Frontal cortex (tissue), 4 donors: ENCODE results near the gene CHST3. TPM values are rescaled to one million over a fixed set of nuclear protein-coding genes. Genes with fewer than 3 reads are reported as not detected.
"Not testable (repeated sequence)": the region's sequence is repeated elsewhere in the genome, so short reads cannot be mapped to it uniquely, and the experiment has no call there.

ENCODE experiments used
- DNase-seq, 2 donors: peaks; one replicate each; pipeline ENCODE4 v3.0.0; 2012; ENCODE audit warnings: low spot score in 2 of 2
- FAIRE-seq: peaks from 2 replicates; lab custom pipeline; 2012; peaks lifted over from hg19 to GRCh38; lab: Jason Lieb, UNC
- total RNA-seq: library from RNA; depleted of rRNA; stranded (reverse); fragments of >200 nt; gene quantifications from one replicate; pipeline ENCODE4 v1.2.3, GENCODE V29; 2014
- donor health status: control.
- donor health status: control.
- donor health status: control.

CHST3 gene
- total RNA-seq, 1 donor from 2014 or later: 3.3 TPM

- FAIRE-seq: no peak
- DNase-seq: no peak
Measured at GRCh38 chr10:72024596-72024995, 60.4 kb downstream of the CHST3 start.

DNA sequence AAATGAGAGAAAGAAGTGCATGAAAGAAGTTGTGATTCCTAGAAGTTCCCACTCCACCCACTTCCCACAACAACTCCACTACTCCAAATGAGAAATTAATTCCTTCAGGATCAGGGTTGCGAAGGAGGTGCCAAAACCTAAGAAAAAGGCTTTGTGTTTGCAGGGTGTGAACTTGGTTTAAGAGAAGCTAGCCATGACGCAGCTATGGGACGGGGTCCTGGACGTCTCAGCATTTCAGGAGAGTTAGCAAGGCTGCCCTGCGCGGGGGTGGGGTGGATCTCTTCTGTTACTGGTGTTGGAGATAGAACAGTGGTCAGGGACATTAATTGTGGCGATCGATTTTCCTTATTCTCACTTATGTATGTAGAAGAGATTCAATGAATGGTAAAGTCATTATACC is 61.2 kb downstream of the CHST3 start:
- DNase-seq: no peak
- no peak for FAIRE-seq

GRCh38 chr10:72025832-72026231 is 61.6 kb downstream of the CHST3 start:
- no peak for FAIRE-seq

DNA sequence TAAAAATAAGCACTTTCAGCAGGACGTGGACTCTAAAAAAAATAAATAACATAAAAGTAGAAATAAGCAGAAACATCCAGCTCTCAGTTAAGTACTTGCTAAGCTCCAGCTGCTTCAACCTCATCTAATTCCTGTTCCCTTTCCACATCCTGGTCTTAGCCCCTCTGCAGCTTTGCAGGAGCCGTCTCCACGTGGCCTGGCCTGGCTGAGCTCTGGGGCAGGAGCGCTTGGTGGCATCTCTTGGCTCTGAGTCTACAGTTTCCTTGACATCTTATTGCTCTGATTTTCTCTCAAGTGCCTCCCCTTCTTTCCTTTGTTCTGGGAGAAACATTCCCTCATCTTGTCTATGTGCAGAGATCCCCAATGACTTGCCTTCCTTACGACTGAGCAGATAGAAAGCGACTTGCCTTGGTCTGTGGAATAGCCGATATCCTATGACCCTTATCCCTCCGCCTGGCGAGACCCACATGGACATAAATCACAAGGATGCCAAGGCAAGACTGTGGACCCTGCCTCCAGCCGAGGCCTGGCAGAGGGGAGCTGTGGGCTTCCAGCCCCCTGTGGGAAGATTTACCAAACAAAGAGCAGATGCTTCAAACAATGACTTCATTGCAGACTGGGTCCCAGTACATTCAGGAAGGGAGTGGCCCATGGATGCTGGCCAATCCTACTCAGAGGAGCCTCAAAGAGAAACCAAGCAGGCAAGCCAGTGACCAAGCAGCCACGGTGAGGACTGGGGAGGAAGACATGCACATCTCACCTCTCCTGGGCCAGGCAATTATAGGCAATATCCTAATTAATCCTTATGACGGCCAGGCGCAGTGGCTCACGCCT is 62.3 kb downstream of the CHST3 start:
- FAIRE-seq: no peak

More at GRCh38 chr10:72025832-72026231, 61.6 kb downstream of the CHST3 start:
- no peak for DNase-seq

GRCh38 chr10:72027498-72027897 is 63.3 kb downstream of the CHST3 start:
- no peak for FAIRE-seq
- DNase-seq: no peak

More for the DNA sequence above, 62.3 kb downstream of the CHST3 start:
- DNase-seq: no peak

- FAIRE-seq (no peak), DNase-seq (no peak)
Measured at GRCh38 chr10:72029414-72029813, 65.2 kb downstream of the CHST3 start.

- DNase-seq (no peak), FAIRE-seq (no peak)
Measured at GRCh38 chr10:72030762-72031543, 66.8 kb downstream of the CHST3 start.

DNA sequence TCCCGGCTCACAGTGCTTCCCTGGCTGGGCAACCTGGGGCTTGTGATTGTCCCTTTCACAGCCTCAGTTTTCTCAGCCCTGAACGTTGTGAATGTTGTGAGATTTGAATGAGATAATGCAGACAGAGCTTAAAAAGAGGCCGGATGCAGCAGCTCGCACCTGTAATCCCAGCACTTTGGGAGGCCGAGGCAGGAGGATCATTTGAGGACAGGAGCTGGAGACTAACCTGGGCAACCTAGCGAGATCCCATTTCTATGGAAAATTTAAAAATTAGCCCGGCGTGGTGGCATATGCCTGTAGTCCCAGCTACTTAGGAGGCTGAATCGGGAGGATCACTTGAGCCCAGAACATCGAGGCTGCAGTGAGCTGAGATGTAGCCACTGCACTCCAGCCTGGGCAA is 67.5 kb downstream of the CHST3 start:
- DNase-seq (no peak), FAIRE-seq (no peak)

DNA sequence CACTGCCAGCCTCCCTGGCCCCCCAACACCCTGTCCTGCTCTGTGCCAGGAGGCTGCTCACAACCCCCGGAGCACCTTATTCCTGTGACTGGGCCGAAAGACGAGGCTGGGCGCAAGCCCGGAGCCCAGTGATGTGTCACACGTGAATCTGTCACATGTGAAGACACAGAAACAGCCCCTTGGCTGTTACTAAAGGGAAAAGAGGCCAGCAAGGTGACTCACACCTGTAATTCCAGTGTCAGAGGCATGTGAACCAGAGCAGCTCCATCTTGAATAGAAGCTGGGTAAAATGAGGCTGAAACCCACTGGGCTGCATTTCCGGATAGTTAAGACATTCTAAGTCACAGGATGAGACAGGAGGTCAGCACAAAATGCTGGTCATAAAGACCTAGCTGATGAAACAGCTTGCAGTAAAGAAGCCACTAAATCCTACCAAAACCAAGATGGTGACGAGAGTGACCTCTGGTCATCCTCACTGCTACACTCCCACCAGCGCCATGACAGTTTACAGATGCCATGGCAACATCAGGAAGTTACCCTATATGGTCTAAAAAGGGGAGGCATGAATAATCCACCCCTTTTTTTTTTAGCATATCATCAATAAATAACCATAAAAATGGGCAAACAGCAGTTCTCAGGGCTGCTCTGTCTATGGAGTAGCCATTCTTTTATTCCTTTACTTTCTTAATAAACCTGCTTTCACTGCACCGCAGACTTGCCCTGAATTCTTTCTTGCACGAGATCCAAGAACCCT is 68.4 kb downstream of the CHST3 start:
- FAIRE-seq, DNase-seq: not testable (repeated sequence)

DNA sequence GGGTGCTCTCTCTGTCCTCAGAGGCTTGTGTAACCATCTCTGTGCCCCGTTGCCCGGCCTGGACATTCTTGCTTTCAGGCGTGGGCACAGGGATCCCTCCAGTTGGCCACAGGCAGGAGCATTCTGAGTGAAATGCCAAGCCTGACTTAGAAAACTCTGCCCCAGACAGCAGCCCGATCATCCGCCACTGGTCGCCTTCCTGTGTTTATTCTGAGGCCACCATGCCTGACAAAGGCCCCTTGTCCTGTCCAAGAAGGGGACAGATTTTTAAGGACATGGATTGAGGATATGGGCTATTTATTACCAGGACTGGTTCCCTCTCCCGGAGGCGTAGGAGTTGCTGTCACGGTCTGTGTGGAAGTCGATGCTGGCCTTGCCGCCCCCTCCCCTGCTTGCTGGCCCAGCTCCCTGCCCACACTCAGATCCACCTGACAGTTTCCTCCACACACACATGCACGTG is 69.9 kb downstream of the CHST3 start:
- no peak for FAIRE-seq
- DNase-seq: no peak

- FAIRE-seq (no peak), DNase-seq (no peak)
Measured at GRCh38 chr10:72034761-72035160, 70.6 kb downstream of the CHST3 start.

GRCh38 chr10:72035252-72035887 is 71.2 kb downstream of the CHST3 start:
- DNase-seq: no peak
- FAIRE-seq: no peak

GRCh38 chr10:72037266-72037665 is 73.1 kb downstream of the CHST3 start:
- FAIRE-seq: no peak
- no peak for DNase-seq

- DNase-seq: no peak
- no peak for FAIRE-seq
Measured at GRCh38 chr10:72037811-72038210, 73.6 kb downstream of the CHST3 start.

DNA sequence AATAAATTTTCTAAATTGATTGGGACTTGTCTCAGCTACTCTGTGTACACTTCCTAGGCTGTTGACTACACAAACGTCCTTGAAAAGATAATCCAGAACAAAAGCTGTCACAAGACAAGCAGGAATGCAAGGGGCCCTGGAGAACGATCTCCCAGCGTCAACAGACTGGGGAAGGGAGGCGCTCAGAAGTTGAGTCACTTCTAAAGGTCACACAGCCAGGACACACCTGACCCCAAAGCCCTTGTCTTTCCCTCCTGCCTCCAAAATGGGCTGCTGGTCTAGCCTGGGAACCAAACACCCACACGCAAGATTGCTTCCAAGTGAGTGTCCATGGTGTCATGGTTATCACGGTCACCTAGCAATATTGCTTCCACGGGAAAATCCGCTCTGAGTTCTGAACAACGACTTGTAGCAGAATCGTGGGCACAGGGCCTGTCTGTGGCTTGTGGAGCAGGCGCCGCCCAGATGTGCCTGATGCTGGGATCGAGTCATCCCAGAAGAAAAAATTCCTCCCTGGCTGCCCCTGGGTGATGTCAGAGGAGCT is 74.3 kb downstream of the CHST3 start:
- no peak for FAIRE-seq

GRCh38 chr10:72039377-72039776 is 75.2 kb downstream of the CHST3 start:
- FAIRE-seq (no peak), DNase-seq (no peak)

More for the DNA sequence above, 74.3 kb downstream of the CHST3 start:
- DNase-seq: no peak

GRCh38 chr10:72041491-72041890 is 77.3 kb downstream of the CHST3 start:
- no peak for FAIRE-seq
- no peak for DNase-seq

DNA sequence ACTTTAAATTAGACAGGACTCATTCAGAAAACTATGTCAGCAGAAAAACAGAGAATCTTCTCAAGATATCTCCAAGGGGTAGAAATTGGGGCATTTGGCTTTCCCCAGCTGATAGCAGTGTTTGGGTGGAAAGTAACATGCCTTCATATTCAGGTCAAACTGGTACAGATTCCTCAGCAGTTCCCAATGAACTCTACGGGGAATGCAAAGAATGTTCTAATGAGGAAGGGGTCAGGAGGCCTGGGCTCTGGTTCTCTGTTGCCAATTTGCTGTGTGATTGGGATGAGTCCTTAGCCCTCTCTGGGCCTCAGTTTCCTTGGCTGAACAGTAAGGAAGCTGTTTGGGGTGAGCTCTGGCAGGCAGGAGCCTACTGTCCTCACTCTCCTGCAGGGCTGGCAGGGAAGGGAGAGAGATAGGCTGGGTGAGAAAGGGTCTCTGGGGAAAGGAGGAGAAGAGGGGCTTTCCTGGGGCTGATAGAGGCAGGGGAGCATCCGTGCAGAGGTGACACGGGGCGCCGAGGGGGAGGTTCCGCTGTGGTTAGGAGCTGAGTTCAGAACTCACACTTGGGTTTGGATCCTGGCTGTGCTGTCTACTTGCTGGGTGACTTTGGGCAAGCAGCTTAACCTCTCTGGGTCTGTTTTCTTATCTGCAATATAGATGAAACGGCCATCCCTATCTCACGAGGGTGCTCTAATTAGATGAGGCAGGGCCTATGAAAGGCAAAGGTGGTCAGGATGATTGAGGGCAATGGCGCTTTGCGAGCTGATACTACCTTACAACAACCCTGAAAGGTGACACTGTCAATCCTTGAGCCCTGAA is 79.0 kb downstream of the CHST3 start:
- FAIRE-seq (no peak), DNase-seq (no peak)
